Activated CD8-positive, alpha-beta memory T cell treated with anti-CD3 and anti-CD28 coated beads, Interleukin-2, amount 50 U/mL, for 24 hours (primary cell): ENCODE measurements around the gene VWF.

Source experiments
- DNase-seq: peaks from one replicate; pipeline ENCODE4 v3.0.0-alpha.2; 2020; ENCODE audit errors: extremely low read depth

VWF gene

GRCh38 chr12:5948696-5949095, 175.8 kb downstream of the VWF start:
- DNase-seq: no peak

- DNase-seq: no peak
Measured at GRCh38 chr12:5947006-5947405, 177.5 kb downstream of the VWF start.

- DNase-seq: no peak
Measured at GRCh38 chr12:5946388-5946787, 178.1 kb downstream of the VWF start.

- no peak for DNase-seq
Measured at GRCh38 chr12:5945071-5946008, 179.1 kb downstream of the VWF start, which contains the start of gene ANO2. Gene ANO2, minus strand, starts transcription at chr12:5945259. Its CDS starts 42 bp downstream, at chr12:5945217.

- DNase-seq: no peak
Measured at GRCh38 chr12:5944688-5945070, 179.8 kb downstream of the VWF start.

- DNase-seq: no peak
Measured at GRCh38 chr12:5944053-5944452, 180.4 kb downstream of the VWF start.

- DNase-seq: no peak
Measured at GRCh38 chr12:5941907-5942306, 182.6 kb downstream of the VWF start.

GRCh38 chr12:5927732-5928516, 196.5 kb downstream of the VWF start:
- DNase-seq: no peak

GRCh38 chr12:5925646-5926045, 198.8 kb downstream of the VWF start:
- DNase-seq: no peak

GRCh38 chr12:5924342-5924741, 200.1 kb downstream of the VWF start:
- DNase-seq: no peak

GRCh38 chr12:5923751-5924150, 200.7 kb downstream of the VWF start:
- no peak for DNase-seq

GRCh38 chr12:5923043-5923605, 201.3 kb downstream of the VWF start:
- no peak for DNase-seq

- DNase-seq: no peak
Measured at GRCh38 chr12:5921966-5922899, 202.2 kb downstream of the VWF start.

- DNase-seq: no peak
Measured at GRCh38 chr12:5921027-5921909, 203.2 kb downstream of the VWF start.

GRCh38 chr12:5916785-5917290, 207.6 kb downstream of the VWF start:
- DNase-seq: no peak

- DNase-seq: no peak
Measured at GRCh38 chr12:5915511-5915910, 209.0 kb downstream of the VWF start.

GRCh38 chr12:5914387-5915149, 209.9 kb downstream of the VWF start:
- no peak for DNase-seq

GRCh38 chr12:5913387-5913786, 211.1 kb downstream of the VWF start:
- no peak for DNase-seq
